Uterus (tissue), 2 donors: ENCODE results near the gene BMP2.

Experiments
- CTCF ChIP-seq, 4 experiments: fragments of 200-600 bp in 2 of 4; fragments of 450-650 bp in 2 of 4; sonication (generic) in 2 of 4; IDR thresholded peaks; one replicate each; pipeline ENCODE4 v1.5.1; 2016 to 2019; ENCODE audit warnings: antibody characterized with exemption in 4 of 4, mild to moderate bottlenecking in 2 of 4, moderate library complexity in 1 of 4
- POLR2A ChIP-seq, 2 donors: fragments of 450-650 bp; IDR thresholded peaks; one replicate each; pipeline ENCODE4 v1.6.1; 2016; ENCODE audit warnings: antibody characterized with exemption in 2 of 2, mild to moderate bottlenecking in 1 of 2, moderate library complexity in 1 of 2

- TF ChIP-seq CTCF (IDR thresholded peaks at IDR 0.05) (no peak), POLR2A (IDR thresholded peaks at IDR 0.05) (no peak)
These were observed 19.1 kb downstream of the BMP2 start for GRCh38 chr20:6786548-6786947.
